IMR-90 (cell line): ENCODE data around the gene ARHGEF3. TPM values are rescaled to one million over a fixed set of nuclear protein-coding genes. Genes with fewer than 3 reads are reported as not detected.

Experiments
- ATAC-seq: fragments of 200-7000 bp; cut with Tn5 transposase; 2 replicates; pipeline ENCODE4 v1.9.1; 2020; ENCODE audit warnings: low read depth, mild to moderate bottlenecking, moderate library complexity
- BruUV-seq: library from RNA; stranded (reverse); fragments of 400-500 nt; replicated peaks from 2 replicates; lab custom pipeline; 2021; lab: Mats Ljungman, UMichigan
- CTCF ChIA-PET: fragments of 300-600 bp; formaldehyde crosslinking; extraction: SDS; loops from one replicate; lab custom pipeline; 2021; ENCODE audit warnings: antibody characterized with exemption; lab: Yijun Ruan, JAX
- POLR2A ChIA-PET: fragments of 300-600 bp; sonication (Branson Sonifier 250); formaldehyde crosslinking; loops from one replicate; lab custom pipeline; 2022; ENCODE audit warnings: antibody characterized with exemption; ENCODE audit not compliant: unreplicated experiment; lab: Charles Lee
- DNase-seq: peaks from one replicate; pipeline ENCODE4 v3.0.0; 2013
- H2AFZ ChIP-seq: replicated peaks from 2 replicates; pipeline ENCODE3; 2013; ENCODE audit warnings: low read length, mild to moderate bottlenecking; ENCODE audit not compliant: poor library complexity
- H2AK5ac ChIP-seq: 2 replicates; pipeline ENCODE4 v1.6.1; 2013; ENCODE audit warnings: low read depth, low read length, inconsistent platforms
- H2AK9ac ChIP-seq: replicated peaks from 2 replicates; pipeline ENCODE3; 2013; ENCODE audit warnings: mild to moderate bottlenecking, low read depth, low read length, moderate library complexity; ENCODE audit not compliant: poor library complexity
- H2BK120ac ChIP-seq: 2 replicates; pipeline ENCODE4 v1.6.1; 2013; ENCODE audit warnings: low read depth, low read length, inconsistent platforms
- H2BK15ac ChIP-seq: 3 replicates; pipeline ENCODE4 v1.6.1; 2013; ENCODE audit warnings: low read depth, low read length, inconsistent platforms
- H2BK20ac ChIP-seq: 2 replicates; pipeline ENCODE4 v1.6.1; 2013; ENCODE audit warnings: low read depth, mild to moderate bottlenecking, inconsistent platforms, low read length, moderate library complexity
- H2BK5ac ChIP-seq: 2 replicates; pipeline ENCODE4 v1.6.1; 2013; ENCODE audit warnings: mild to moderate bottlenecking, low read depth, low read length, inconsistent platforms; ENCODE audit not compliant: poor library complexity, severe bottlenecking
- H3K14ac ChIP-seq: replicated peaks from 2 replicates; pipeline ENCODE4 v1.6.1; 2013; ENCODE audit warnings: low read depth, low read length, inconsistent platforms
- H3K18ac ChIP-seq: 2 replicates; pipeline ENCODE4 v1.6.1; 2013; ENCODE audit warnings: low read depth, low read length, control low read depth
- H3K23ac ChIP-seq: 2 replicates; pipeline ENCODE4 v1.6.1; 2013; ENCODE audit warnings: low read depth, low read length, inconsistent platforms
- H3K27ac ChIP-seq: 2 replicates; pipeline ENCODE4 v1.5.1; 2013; ENCODE audit warnings: mild to moderate bottlenecking, control low read depth, low read length; ENCODE audit not compliant: insufficient read depth
- H3K27me3 ChIP-seq: 2 replicates; pipeline ENCODE4 v1.6.1; 2013; ENCODE audit warnings: low read length; ENCODE audit not compliant: control insufficient read depth, insufficient read depth
- H3K36me3 ChIP-seq: 2 replicates; pipeline ENCODE4 v1.6.1; 2013; ENCODE audit warnings: low read length, mixed read lengths; ENCODE audit not compliant: control insufficient read depth, insufficient read depth
- H3K4ac ChIP-seq: 2 replicates; pipeline ENCODE4 v1.6.1; 2013; ENCODE audit warnings: low read depth, low read length, inconsistent platforms
- H3K4me1 ChIP-seq: 2 replicates; pipeline ENCODE4 v1.6.1; 2013; ENCODE audit warnings: low read length, mixed read lengths; ENCODE audit not compliant: control insufficient read depth, insufficient read depth
- H3K4me2 ChIP-seq: 2 replicates; pipeline ENCODE4 v1.6.1; 2013; ENCODE audit warnings: low read depth, mild to moderate bottlenecking, control low read depth, low read length, moderate library complexity
- H3K4me3 ChIP-seq: 2 replicates; pipeline ENCODE4 v1.5.1; 2013; ENCODE audit warnings: low read depth, mild to moderate bottlenecking, control low read depth, low read length, moderate library complexity; ENCODE audit not compliant: insufficient read depth
- H3K56ac ChIP-seq: 2 replicates; pipeline ENCODE4 v1.6.1; 2013; ENCODE audit warnings: low read length, inconsistent platforms; ENCODE audit not compliant: insufficient read depth; ENCODE audit errors: extremely low read depth
- H3K79me1 ChIP-seq, 2 experiments: 2 replicates each; pipeline ENCODE4 v1.6.1; 2013; ENCODE audit warnings: low read length in 2 of 2, inconsistent platforms in 1 of 2, low read depth in 1 of 2
- H3K9ac ChIP-seq: 2 replicates; pipeline ENCODE4 v1.6.1; 2013; ENCODE audit warnings: low read depth, low read length, control low read depth
- H3K9me1 ChIP-seq: 2 replicates; pipeline ENCODE4 v1.6.1; 2013; ENCODE audit warnings: low read length, inconsistent platforms; ENCODE audit not compliant: insufficient read depth
- H3K9me3 ChIP-seq: 2 replicates; pipeline ENCODE4 v1.6.1; 2013; ENCODE audit warnings: low read length; ENCODE audit not compliant: control insufficient read depth, insufficient read depth
- H4K20me1 ChIP-seq: 2 replicates; pipeline ENCODE4 v1.6.1; 2013; ENCODE audit warnings: low read length, inconsistent platforms; ENCODE audit not compliant: insufficient read depth
- H4K5ac ChIP-seq: 2 replicates; pipeline ENCODE4 v1.6.1; 2013; ENCODE audit warnings: mild to moderate bottlenecking, low read depth, low read length, control low read depth
- H4K8ac ChIP-seq, 2 experiments: 2 replicates each; pipeline ENCODE4 v1.6.1; 2013; ENCODE audit warnings: low read depth in 2 of 2, low read length in 2 of 2, control low read depth in 1 of 2, inconsistent platforms in 1 of 2
- H4K91ac ChIP-seq: 2 replicates; pipeline ENCODE4 v1.6.1; 2013; ENCODE audit warnings: low read depth, low read length, inconsistent platforms; ENCODE audit not compliant: insufficient read depth
- BHLHE40 ChIP-seq: fragments of 150-350 bp; IDR thresholded peaks from 2 replicates; pipeline ENCODE4 v1.6.1; 2016; ENCODE audit warnings: mild to moderate bottlenecking, low read depth, low read length
- CEBPB ChIP-seq: IDR thresholded peaks from 2 replicates; pipeline ENCODE4 v1.6.1; 2012; ENCODE audit warnings: low read depth, low read length, improper control_type of control experiment
- CHD1 ChIP-seq: IDR thresholded peaks from 2 replicates; pipeline ENCODE4 v1.6.1; 2012; ENCODE audit warnings: low read depth, low read length, improper control_type of control experiment
- CTCF ChIP-seq: conservative IDR thresholded peaks from 2 replicates; pipeline ENCODE4 v1.5.1; 2012; ENCODE audit warnings: mild to moderate bottlenecking, low read depth, low read length, improper control_type of control experiment
- ELK1 ChIP-seq: fragments of 150-350 bp; IDR thresholded peaks from 2 replicates; pipeline ENCODE4 v1.6.1; 2016; ENCODE audit warnings: low read depth, mild to moderate bottlenecking, low read length, moderate library complexity, borderline replicate concordance
- MAFK ChIP-seq: IDR thresholded peaks from 2 replicates; pipeline ENCODE4 v1.6.1; 2012; ENCODE audit warnings: low read depth, low read length, improper control_type of control experiment
- POLR2A ChIP-seq: IDR thresholded peaks from 2 replicates; pipeline ENCODE4 v1.6.1; 2012; ENCODE audit warnings: mild to moderate bottlenecking, low read depth, low read length
- RAD21 ChIP-seq: IDR thresholded peaks from 2 replicates; pipeline ENCODE4 v1.6.1; 2012; ENCODE audit warnings: low read length, improper control_type of control experiment
- SMC3 ChIP-seq: fragments of 150-350 bp; IDR thresholded peaks from 2 replicates; pipeline ENCODE4 v1.6.1; 2016; ENCODE audit warnings: low read depth, mild to moderate bottlenecking, antibody characterized with exemption, low read length, moderate library complexity
- WGBS, 2 experiments: methylation state at CpG; one replicate each; pipeline versions ENCODE4 v1.1.5 to v1.1.7; 2013; ENCODE audit warnings: missing lambda C conversion rate in 2 of 2; ENCODE audit not compliant: insufficient read length in 1 of 2; ENCODE audit errors: extremely low coverage in 2 of 2; 5-methylcytosine and 5-hydroxymethylcytosine counted together
- dilution Hi-C: fragments of 300-500 bp; cut with HindIII; formaldehyde crosslinking; loops from one replicate; pipeline ENCODE4 v1.14.3; 2018; ENCODE audit warnings: low sequenced_read_pairs; ENCODE audit not compliant: unreplicated experiment
- in situ Hi-C: fragments of 300-500 bp; cut with MboI; formaldehyde crosslinking; loops from 3 replicates; pipeline ENCODE4 v1.14.3; 2019; ENCODE audit warnings: low sequenced_read_pairs, inconsistent platforms, mixed read lengths
- intact Hi-C: fragments of 100-400 bp; cut with micrococcal nuclease; formaldehyde crosslinking; loops from 2 replicates; pipeline ENCODE4 v1.10.0; 2022
- polyA plus RNA-seq, 3 experiments: library from polyadenylated mRNA; depleted of rRNA; stranded (reverse); fragments of >200 nt; gene quantifications; 2 replicates each; pipeline ENCODE4 v1.2.3, GENCODE V29; 2012; ENCODE audit warnings: low replicate concordance in 1 of 3
- total RNA-seq: library from RNA; depleted of rRNA; stranded (reverse); fragments of >200 nt; gene quantifications from 2 replicates; pipeline ENCODE4 v1.2.3, GENCODE V29; 2012

The ARHGEF3 gene
- total and polyA plus RNA-seq, 2 of the 4 experiments (the other 2 are of a cell fraction) = 2.1 to 2.3 TPM

- Histone ChIP-seq H3K4ac (peak overlapping the region; percentile 16; the same call in 1 of the 2 replicates), H3K9me1 (peaks cover 3% of the 10 kb centered on the region; the same call in 1 of the 2 replicates), H2BK120ac (no peak overlapping the region), H4K91ac (no peak overlapping the region), H2AK9ac (no peak overlapping the region), H3K18ac (no peak overlapping the region), H3K9ac (no peak overlapping the region), H2BK15ac (no peak overlapping the region), H3K4me3 (no peak overlapping the region), H3K4me1 (peaks cover 4% of the 10 kb centered on the region), H3K14ac (0 out of 2 replicates have a peak overlapping the region, but pooled peaks have one; percentile 57), H3K36me3 (no peaks in the 10 kb centered on the region), H3K27ac (no peak overlapping the region), H3K27me3 (no peaks in the 10 kb centered on the region), H4K20me1 (no peaks in the 10 kb centered on the region), H2AK5ac (0 out of 2 replicates have a peak overlapping the region, but pooled peaks have one; percentile 58), H4K8ac (no peak overlapping the region), H3K9me3 (no peaks in the 10 kb centered on the region), H2AFZ (no peak overlapping the region), H2BK5ac (no peak overlapping the region), H2BK20ac (0 out of 2 replicates have a peak overlapping the region, but pooled peaks have one; percentile 38), H3K4me2 (no peak overlapping the region), H4K5ac (no peak overlapping the region), H3K79me1 (no peaks in the 10 kb centered on the region), H3K23ac (no peak overlapping the region), H3K56ac (no peak overlapping the region)
- 57% methylated on average over 18 of the region's 21 CpGs; no CpG with 5 or more reads in 1 of the 2 experiments for WGBS, 2 experiments
- intact Hi-C loops (no loop called here), in situ Hi-C loops (no loop called here), dilution Hi-C loops (no loop called here)
- ChIA-PET CTCF (interaction anchor here (0.6 kb wide), 1 partner anchor 203 kb away, joined by 8 read pairs; no protein-coding TSS in a partner anchor), POLR2A (no interaction called here)
- ATAC-seq (no peak), DNase-seq (no peak)
- TF ChIP-seq CEBPB (no peak), MAFK (no peak), CHD1 (no peak), ELK1 (no peak), BHLHE40 (no peak), RAD21 (no peak), SMC3 (no peak), CTCF (no peak), POLR2A (no peak)
- no TSS peak for BruUV-seq
Observed at GRCh38 chr3:56754741-56755417, 46.9 kb downstream of the ARHGEF3 start.
